CD4-positive, CD25-positive, alpha-beta regulatory T cell (primary cell): ENCODE results near the gene KCNJ11. TPM values are rescaled to one million over a fixed set of nuclear protein-coding genes. Genes with fewer than 3 reads are reported as not detected.

Source experiments
- ATAC-seq, 2 donors: fragments of 150-1000 bp; cut with Tn5 transposase; one replicate each; pipeline ENCODE4 v1.10.0; 2021; ENCODE audit warnings: low read depth in 2 of 2, moderate number of reproducible peaks in 2 of 2, moderate library complexity in 1 of 2
- DNase-seq, 3 donors: peaks; one replicate each; pipeline versions ENCODE4 v3.0.0 to v3.0.0-alpha.2; 2012 to 2022; ENCODE audit warnings: mixed read lengths in 1 of 3
- H3K27ac ChIP-seq: one replicate; pipeline ENCODE4 v1.7.0; 2013; ENCODE audit warnings: mild to moderate bottlenecking, low read length; ENCODE audit not compliant: insufficient read depth, poor library complexity, severe bottlenecking
- H3K27me3 ChIP-seq: one replicate; pipeline ENCODE4 v1.7.0; 2013; ENCODE audit warnings: low read length; ENCODE audit not compliant: control insufficient read depth, insufficient read depth
- H3K36me3 ChIP-seq: one replicate; pipeline ENCODE4 v1.7.0; 2013; ENCODE audit warnings: mild to moderate bottlenecking, low read length, moderate library complexity; ENCODE audit not compliant: control insufficient read depth, insufficient read depth
- H3K4me1 ChIP-seq: 2 replicates; pipeline ENCODE4 v1.7.0; 2013; ENCODE audit warnings: mild to moderate bottlenecking, low read length; ENCODE audit not compliant: insufficient read depth, control insufficient read depth, poor library complexity, severe bottlenecking
- H3K4me3 ChIP-seq: one replicate; pipeline ENCODE4 v1.7.0; 2013; ENCODE audit warnings: low read depth, mild to moderate bottlenecking, low read length, moderate library complexity
- H3K9me3 ChIP-seq, 2 experiments: 1 replicate in 1 of 2; 2 replicates in 1 of 2; pipeline ENCODE4 v1.7.0; 2013; ENCODE audit warnings: low read length in 2 of 2, mild to moderate bottlenecking in 1 of 2, moderate library complexity in 1 of 2; ENCODE audit not compliant: control insufficient read depth in 2 of 2
- H3K27ac Mint-ChIP-seq, 3 donors: one replicate each; pipeline ENCODE4 v1.8.0; 2020 to 2022; ENCODE audit warnings: mild to moderate bottlenecking in 3 of 3, mixed read lengths in 3 of 3, moderate library complexity in 2 of 3
- H3K27me3 Mint-ChIP-seq: one replicate; pipeline ENCODE4 v1.8.0; 2022; ENCODE audit warnings: mild to moderate bottlenecking, mixed read lengths
- H3K36me3 Mint-ChIP-seq: one replicate; pipeline ENCODE4 v1.8.0; 2020; ENCODE audit warnings: mixed read lengths
- H3K4me1 Mint-ChIP-seq, 4 donors: one replicate each; pipeline ENCODE4 v1.8.0; 2020 to 2022; ENCODE audit warnings: mixed read lengths in 4 of 4, mild to moderate bottlenecking in 1 of 4
- H3K4me3 Mint-ChIP-seq, 4 donors: one replicate each; pipeline ENCODE4 v1.8.0; 2020 to 2022; ENCODE audit warnings: mild to moderate bottlenecking in 4 of 4, mixed read lengths in 4 of 4, moderate library complexity in 3 of 4
- H3K9me3 Mint-ChIP-seq, 7 donors: one replicate each; pipeline ENCODE4 v1.8.0; 2020 to 2022; ENCODE audit warnings: mixed read lengths in 7 of 7, mild to moderate bottlenecking in 3 of 7, moderate library complexity in 2 of 7
- polyA plus RNA-seq, 4 donors: library from polyadenylated mRNA; unstranded; fragments of 300-500 nt; fragmentation: Illumina TruSeq; gene quantifications; one replicate each; pipeline ENCODE4 v1.2.3, GENCODE V29; 2021
- total RNA-seq: library from RNA; stranded (reverse); gene quantifications from one replicate; pipeline ENCODE4 v1.2.3, GENCODE V29; 2022

Gene KCNJ11
- not detected for total RNA-seq
- polyA plus RNA-seq = not detected

GRCh38 chr11:17388609-17389210, at the start of gene KCNJ11:
Gene KCNJ11, minus strand, starts transcription at chr11:17388659. Its CDS starts 568 bp downstream, at chr11:17388091.
- Mint-ChIP-seq H3K9me3 (no peaks in the 10 kb centered on the region), H3K27me3 (peaks cover 18% of the 10 kb centered on the region), H3K27ac (peak within 1 kb of the TSS in 1 of 3 donors; percentile 20), H3K4me3 (peak within 1 kb of the TSS; percentile 83 to 94 (median 85)), H3K36me3 (no peaks in the 10 kb centered on the region), H3K4me1 (peaks cover 0 to 14% (median 5%) of the 10 kb centered on the region in 4 donors)
- H3K27me3 ChIP-seq = no peaks in the 10 kb centered on the region
- H3K27ac ChIP-seq = no peak within 1 kb of the TSS
- H3K9me3 ChIP-seq = no peaks in the 10 kb centered on the region
- H3K4me1 ChIP-seq = peaks cover 11% of the 10 kb centered on the region
- H3K36me3 ChIP-seq = no peaks in the 10 kb centered on the region
- no peak within 1 kb of the TSS for H3K4me3 ChIP-seq
- ATAC-seq (peak in 1 of 2 donors; percentile 44), DNase-seq (peak in 1 of 3 donors; percentile 9)

- Histone ChIP-seq H3K4me3 (no peak overlapping the region), H3K36me3 (no peaks in the 10 kb centered on the region), H3K27ac (no peak overlapping the region), H3K27me3 (peaks cover 3% of the 10 kb centered on the region), H3K9me3 (no peaks in the 10 kb centered on the region), H3K4me1 (no peaks in the 10 kb centered on the region)
- peak in 1 of 3 donors; percentile 64 for DNase-seq
- Mint-ChIP-seq H3K4me3 (no peak overlapping the region), H3K9me3 (peaks cover 0 to 4% (median 3%) of the 10 kb centered on the region in 7 donors), H3K27ac (no peak overlapping the region), H3K27me3 (peaks cover 27% of the 10 kb centered on the region), H3K36me3 (no peaks in the 10 kb centered on the region), H3K4me1 (peaks cover 0 to 5% (median 0%) of the 10 kb centered on the region in 4 donors)
- no peak for ATAC-seq
These were observed 48.9 kb upstream of the KCNJ11 start for GRCh38 chr11:17437366-17437765.

- peaks cover 34% of the 10 kb centered on the region for H3K27me3 Mint-ChIP-seq
These were observed 45.6 kb upstream of the KCNJ11 start for GRCh38 chr11:17434108-17434507.

GRCh38 chr11:17432002-17432401, 43.5 kb upstream of the KCNJ11 start:
- peaks cover 0 to 2% (median 0%) of the 10 kb centered on the region in 4 donors for H3K4me1 Mint-ChIP-seq
- no peaks in the 10 kb centered on the region for H3K4me1 ChIP-seq
- no peaks in the 10 kb centered on the region for H3K9me3 Mint-ChIP-seq
- no peak overlapping the region for H3K27ac Mint-ChIP-seq
- no peaks in the 10 kb centered on the region for H3K36me3 Mint-ChIP-seq
- H3K9me3 ChIP-seq = no peaks in the 10 kb centered on the region
- H3K27me3 ChIP-seq = peaks cover 2% of the 10 kb centered on the region
- H3K27ac ChIP-seq = no peak overlapping the region
- peaks cover 23% of the 10 kb centered on the region for H3K27me3 Mint-ChIP-seq
- ATAC-seq = no peak
- H3K36me3 ChIP-seq = no peaks in the 10 kb centered on the region
- DNase-seq = no peak
- no peak overlapping the region for H3K4me3 ChIP-seq
- no peak overlapping the region for H3K4me3 Mint-ChIP-seq

More at GRCh38 chr11:17434108-17434507, 45.6 kb upstream of the KCNJ11 start:
- no peak overlapping the region for H3K27ac ChIP-seq
- H3K4me1 Mint-ChIP-seq = peaks cover 0 to 1% (median 0%) of the 10 kb centered on the region in 4 donors
- DNase-seq (no peak), ATAC-seq (no peak)
- H3K9me3 Mint-ChIP-seq = peaks cover 0 to 2% (median 0%) of the 10 kb centered on the region in 7 donors
- no peak overlapping the region for H3K4me3 Mint-ChIP-seq
- H3K36me3 ChIP-seq = no peaks in the 10 kb centered on the region
- H3K4me3 ChIP-seq = no peak overlapping the region
- H3K27me3 ChIP-seq = peaks cover 2% of the 10 kb centered on the region
- H3K4me1 ChIP-seq = no peaks in the 10 kb centered on the region
- no peaks in the 10 kb centered on the region for H3K36me3 Mint-ChIP-seq
- H3K27ac Mint-ChIP-seq = no peak overlapping the region
- no peaks in the 10 kb centered on the region for H3K9me3 ChIP-seq

GRCh38 chr11:17431139-17431538, 42.7 kb upstream of the KCNJ11 start:
- H3K36me3 ChIP-seq = no peaks in the 10 kb centered on the region
- no peaks in the 10 kb centered on the region for H3K4me1 ChIP-seq

GRCh38 chr11:17430616-17431015, 42.2 kb upstream of the KCNJ11 start:
- no peaks in the 10 kb centered on the region for H3K4me1 ChIP-seq
- no peaks in the 10 kb centered on the region for H3K36me3 ChIP-seq
- no peaks in the 10 kb centered on the region for H3K36me3 Mint-ChIP-seq
- H3K4me3 Mint-ChIP-seq = no peak overlapping the region
- ATAC-seq (no peak), DNase-seq (no peak)
- no peaks in the 10 kb centered on the region for H3K9me3 Mint-ChIP-seq
- peaks cover 0 to 2% (median 0%) of the 10 kb centered on the region in 4 donors for H3K4me1 Mint-ChIP-seq
- no peak overlapping the region for H3K27ac ChIP-seq
- H3K27me3 Mint-ChIP-seq = peaks cover 17% of the 10 kb centered on the region
- no peaks in the 10 kb centered on the region for H3K9me3 ChIP-seq
- H3K4me3 ChIP-seq = no peak overlapping the region
- H3K27ac Mint-ChIP-seq = no peak overlapping the region
- H3K27me3 ChIP-seq = peaks cover 2% of the 10 kb centered on the region

More at GRCh38 chr11:17431139-17431538, 42.7 kb upstream of the KCNJ11 start:
- Mint-ChIP-seq H3K36me3 (no peaks in the 10 kb centered on the region), H3K9me3 (no peaks in the 10 kb centered on the region), H3K4me1 (peaks cover 0 to 2% (median 0%) of the 10 kb centered on the region in 4 donors), H3K27ac (no peak overlapping the region), H3K4me3 (no peak overlapping the region), H3K27me3 (peaks cover 19% of the 10 kb centered on the region)
- ATAC-seq = no peak
- Histone ChIP-seq H3K27me3 (peaks cover 2% of the 10 kb centered on the region), H3K4me3 (no peak overlapping the region), H3K27ac (no peak overlapping the region), H3K9me3 (no peaks in the 10 kb centered on the region)
- no peak for DNase-seq

- Mint-ChIP-seq H3K4me3 (no peak overlapping the region), H3K27ac (peak overlapping the region in 1 of 3 donors; percentile 18), H3K36me3 (no peaks in the 10 kb centered on the region), H3K9me3 (no peaks in the 10 kb centered on the region), H3K27me3 (peaks cover 17% of the 10 kb centered on the region), H3K4me1 (peaks cover 0 to 2% (median 0%) of the 10 kb centered on the region in 4 donors)
- Histone ChIP-seq H3K4me3 (no peak overlapping the region), H3K4me1 (no peaks in the 10 kb centered on the region), H3K27me3 (peaks cover 2% of the 10 kb centered on the region), H3K36me3 (no peaks in the 10 kb centered on the region), H3K9me3 (no peaks in the 10 kb centered on the region), H3K27ac (no peak overlapping the region)
- DNase-seq (no peak), ATAC-seq (no peak)
These were observed 40.5 kb upstream of the KCNJ11 start for GRCh38 chr11:17428925-17429324.

- H3K36me3 Mint-ChIP-seq = no peaks in the 10 kb centered on the region
These were observed 39.8 kb upstream of the KCNJ11 start for GRCh38 chr11:17428261-17428660.

More at GRCh38 chr11:17428261-17428660, 39.8 kb upstream of the KCNJ11 start:
- no peaks in the 10 kb centered on the region for H3K9me3 Mint-ChIP-seq
- Histone ChIP-seq H3K27me3 (no peaks in the 10 kb centered on the region), H3K4me3 (no peak overlapping the region), H3K36me3 (no peaks in the 10 kb centered on the region), H3K4me1 (no peaks in the 10 kb centered on the region), H3K9me3 (no peaks in the 10 kb centered on the region), H3K27ac (no peak overlapping the region)
- peaks cover 15% of the 10 kb centered on the region for H3K27me3 Mint-ChIP-seq
- no peak for DNase-seq
- H3K4me1 Mint-ChIP-seq = peaks cover 0 to 2% (median 0%) of the 10 kb centered on the region in 4 donors
- ATAC-seq = no peak
- H3K27ac Mint-ChIP-seq = no peak overlapping the region
- peak overlapping the region in 1 of 4 donors; percentile 36 for H3K4me3 Mint-ChIP-seq
